SU-DHL-6 (cell line): ENCODE data around the gene GRK6.

Experiments
- CTCF ChIP-seq: fragments of 200-600 bp; sonication (generic); IDR thresholded peaks from one replicate; pipeline ENCODE4 v1.5.1; 2017; ENCODE audit warnings: antibody characterized with exemption, mild to moderate bottlenecking, low read length, moderate library complexity; ENCODE audit not compliant: insufficient read depth, poor library complexity, severe bottlenecking
- EZH2phosphoT487 ChIP-seq: fragments of 200-600 bp; sonication (generic), shearing (Covaris generic); conservative IDR thresholded peaks from 2 replicates; pipeline ENCODE4 v1.6.1; 2018; ENCODE audit warnings: mild to moderate bottlenecking, antibody characterized with exemption, low read length, moderate library complexity, mixed read lengths

- TF ChIP-seq CTCF (no peak), EZH2phosphoT487 (no peak)
Observed at GRCh38 chr5:177389241-177390169, 37.0 kb upstream of the GRK6 start.
